Activated CD4-positive, alpha-beta T cell treated with anti-CD3 and anti-CD28 coated beads, Interleukin-10, Interleukin-2, amounts not matched to agents 100 ng/mL and 50 ng/mL, durations not matched to agents 16 hours and 8 hours (primary cell): ENCODE data around the gene CACNG5.

Source experiments
- DNase-seq: peaks from one replicate; pipeline ENCODE4 v3.0.0-alpha.2; 2020

Gene CACNG5, protein sequence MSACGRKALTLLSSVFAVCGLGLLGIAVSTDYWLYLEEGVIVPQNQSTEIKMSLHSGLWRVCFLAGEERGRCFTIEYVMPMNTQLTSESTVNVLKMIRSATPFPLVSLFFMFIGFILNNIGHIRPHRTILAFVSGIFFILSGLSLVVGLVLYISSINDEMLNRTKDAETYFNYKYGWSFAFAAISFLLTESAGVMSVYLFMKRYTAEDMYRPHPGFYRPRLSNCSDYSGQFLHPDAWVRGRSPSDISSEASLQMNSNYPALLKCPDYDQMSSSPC

DNA sequence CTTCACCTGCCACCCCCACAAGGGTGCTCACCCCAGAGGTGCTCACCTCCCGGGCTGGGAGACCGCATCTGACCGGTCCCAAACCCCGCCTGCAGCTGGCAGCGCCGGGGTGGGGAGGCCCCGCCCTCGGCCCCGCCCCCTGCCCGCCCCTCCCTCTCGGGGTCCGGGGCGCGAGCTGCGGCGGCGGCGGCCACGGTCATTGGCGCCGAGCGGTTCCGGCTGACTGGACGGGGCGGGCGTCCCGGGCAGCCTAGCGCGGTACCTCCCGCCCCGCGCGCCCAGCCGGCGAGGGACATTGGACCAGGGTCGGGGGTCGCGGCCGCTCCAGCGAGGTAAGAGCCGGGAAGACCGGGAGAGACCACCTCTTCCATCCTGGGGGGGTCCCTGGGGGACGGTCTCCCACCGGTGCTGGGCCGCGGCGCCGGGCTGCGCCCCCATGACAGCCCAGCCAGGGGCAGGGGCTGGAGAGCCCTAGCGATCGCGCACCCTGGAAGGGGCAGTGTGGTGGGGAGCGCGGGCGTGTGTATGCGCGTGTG lies at the start of gene CACNG5:
Gene CACNG5, plus strand, starts transcription at position 199 of the 536 bp plus-strand sequence. CDS start 42,216 bp downstream, outside the sequence.
- no peak for DNase-seq

DNA sequence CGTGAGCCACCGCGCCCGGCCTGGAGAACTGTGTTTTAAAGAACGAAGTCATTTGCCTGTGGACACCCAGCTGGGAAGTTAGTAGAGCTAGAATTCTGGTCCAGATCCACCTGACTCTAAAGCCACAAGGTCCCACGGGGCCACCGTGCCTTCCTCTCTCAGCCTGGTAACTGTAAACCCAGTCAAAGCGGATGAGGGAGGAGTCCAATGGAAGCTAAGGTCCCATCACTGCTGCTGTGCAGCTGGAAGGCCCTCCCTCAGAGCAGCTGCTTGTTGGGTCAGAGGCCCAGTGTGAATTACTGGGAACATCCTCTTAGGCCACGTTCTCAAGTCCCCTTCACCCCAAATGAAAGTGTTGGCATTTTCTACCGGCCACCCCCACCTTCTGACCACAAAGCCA lies 48.8 kb upstream of the CACNG5 start:
- DNase-seq: no peak

DNA sequence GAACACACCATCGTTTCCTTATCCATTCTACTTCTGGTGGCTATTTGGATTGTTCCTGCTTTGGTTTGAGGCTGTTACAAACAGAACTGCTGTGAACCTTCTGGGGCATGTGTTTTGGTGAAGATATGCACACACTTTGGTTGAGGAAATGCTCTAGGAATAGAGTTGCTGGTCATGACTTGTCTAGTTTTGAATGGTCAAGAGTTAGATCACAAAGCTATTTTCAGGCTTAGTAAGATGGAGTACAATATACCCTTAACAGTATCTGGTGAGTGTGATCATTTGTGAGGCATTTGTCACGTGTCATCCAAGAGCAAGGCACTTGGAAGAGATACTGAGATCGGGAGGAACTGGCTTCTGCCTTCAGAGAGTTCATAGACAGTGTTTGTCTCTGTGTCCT lies 47.0 kb upstream of the CACNG5 start:
- DNase-seq: no peak

DNA sequence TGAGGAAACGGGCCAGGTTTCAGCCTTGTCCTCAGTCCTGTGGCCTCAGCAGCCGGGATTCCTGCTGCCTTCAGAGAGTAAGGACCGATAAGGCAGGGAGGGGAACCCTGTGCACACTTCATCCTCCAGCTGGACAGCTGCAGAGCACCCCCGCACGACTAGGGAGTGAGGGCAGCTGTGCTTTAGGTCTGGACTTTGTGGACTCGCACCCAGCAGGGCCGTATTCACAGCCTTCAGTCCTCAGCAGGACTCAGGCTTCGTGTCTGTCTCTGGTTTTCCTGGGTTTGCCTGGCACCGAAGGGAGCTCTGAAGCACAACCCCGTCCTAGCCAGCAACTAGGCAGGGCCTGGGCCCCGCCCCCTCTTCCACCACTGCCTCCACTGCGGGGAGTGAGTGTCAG lies 45.8 kb upstream of the CACNG5 start:
- DNase-seq: no peak

DNA sequence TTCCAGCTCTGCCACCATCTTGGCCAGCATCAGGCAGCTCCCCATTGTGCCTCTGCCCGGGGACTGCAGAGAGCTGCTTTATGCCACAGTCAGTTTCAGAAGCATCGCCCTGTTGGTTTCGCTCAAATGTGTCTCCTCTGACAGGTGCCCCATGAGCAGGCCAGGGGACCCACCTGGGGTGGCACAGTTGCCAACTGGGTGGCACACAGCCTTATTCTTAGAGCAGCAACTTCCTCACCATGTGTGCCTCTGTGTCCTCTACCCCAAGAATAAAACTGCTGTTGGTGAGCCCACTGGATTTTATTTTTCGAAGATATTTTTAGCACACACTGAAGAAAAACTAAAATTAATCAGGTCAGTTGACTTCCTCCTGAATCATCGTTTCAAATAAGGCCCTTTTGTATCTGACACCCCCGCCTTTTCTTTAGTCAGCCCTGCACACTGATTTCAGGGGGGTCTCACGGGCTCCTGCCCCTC lies 44.9 kb upstream of the CACNG5 start:
- no peak for DNase-seq

DNA sequence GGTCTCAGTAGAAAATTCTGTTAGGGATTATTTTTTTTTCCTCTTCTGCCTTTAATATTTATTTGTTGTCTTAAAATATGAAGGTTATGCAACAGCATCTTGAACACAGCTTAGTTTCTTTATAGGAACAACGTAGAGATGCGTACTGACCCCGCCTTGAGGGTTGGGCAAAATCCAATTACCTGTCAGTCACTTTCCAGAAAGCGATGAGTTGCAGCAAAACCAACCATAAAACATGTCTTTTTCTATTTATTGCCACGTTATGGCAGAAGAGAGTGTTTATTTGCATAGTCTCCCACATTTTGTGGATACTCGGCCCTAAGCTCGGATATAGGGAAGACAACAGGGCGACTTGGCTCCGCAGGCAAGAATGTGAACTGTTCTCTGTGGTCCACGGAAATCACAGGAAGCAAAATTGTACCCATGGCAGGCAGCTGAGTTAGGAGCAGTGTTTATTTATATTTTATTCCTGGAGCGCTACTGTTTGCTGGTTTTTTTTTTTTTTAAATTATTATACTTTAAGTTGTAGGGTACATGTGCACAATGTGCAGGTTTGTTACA lies 44.3 kb upstream of the CACNG5 start:
- no peak for DNase-seq

DNA sequence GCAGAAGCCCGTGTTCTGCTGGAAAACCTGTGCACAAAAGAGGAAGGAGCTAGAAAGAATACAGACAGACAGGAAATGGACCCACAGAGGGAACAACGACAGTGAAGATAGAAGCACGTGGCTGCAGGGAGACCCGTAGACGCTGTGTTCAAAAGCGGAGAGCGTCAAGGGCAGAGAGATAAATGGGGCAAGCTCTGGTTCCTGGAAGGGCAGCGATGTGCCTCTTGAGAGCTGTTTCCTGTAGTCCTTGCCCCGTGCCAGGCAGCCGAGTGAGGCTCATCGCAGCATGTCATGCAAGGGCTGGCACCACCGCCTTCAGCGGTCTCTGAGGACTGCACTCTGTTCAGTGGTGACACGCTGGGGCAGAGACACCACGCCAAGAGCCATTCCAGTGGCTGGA lies 43.6 kb upstream of the CACNG5 start:
- DNase-seq: no peak

DNA sequence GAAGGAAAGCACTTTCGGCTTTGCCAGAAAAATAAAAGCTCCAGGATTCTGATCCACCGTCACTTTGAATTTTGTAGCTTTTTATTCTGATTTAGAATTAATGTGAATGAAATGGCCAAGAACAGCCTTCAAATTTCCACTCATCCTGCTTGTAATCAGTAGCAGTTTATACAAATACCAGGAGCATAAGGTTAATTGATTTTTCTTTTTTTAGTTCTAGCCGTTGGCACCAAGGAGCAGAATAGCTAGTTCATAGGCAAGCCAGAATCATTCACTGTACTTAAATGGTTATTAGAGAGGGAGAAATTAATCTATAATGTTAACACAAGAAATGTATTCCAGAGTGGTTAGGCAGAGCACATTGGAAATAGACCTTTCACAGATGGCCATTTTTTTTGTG lies 41.1 kb upstream of the CACNG5 start:
- DNase-seq: no peak

DNA sequence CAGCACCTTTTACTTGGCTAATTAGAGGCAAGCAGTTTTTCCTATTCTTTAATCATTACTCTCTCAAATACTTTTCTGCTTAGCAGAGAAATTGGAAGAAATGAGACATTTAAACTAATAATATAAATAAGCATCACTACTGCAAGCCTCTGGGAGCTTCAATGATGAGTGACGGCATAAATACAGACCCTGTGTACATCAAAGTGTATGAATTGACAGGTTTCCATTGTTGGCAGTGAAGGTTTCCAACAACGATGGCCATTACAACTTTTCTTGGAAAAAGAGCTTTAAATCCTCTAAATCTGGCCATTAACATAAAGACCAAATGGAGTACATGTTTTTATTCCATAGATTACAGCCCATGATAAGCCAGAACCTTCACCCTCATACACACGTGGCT lies 39.4 kb upstream of the CACNG5 start:
- no peak for DNase-seq

DNA sequence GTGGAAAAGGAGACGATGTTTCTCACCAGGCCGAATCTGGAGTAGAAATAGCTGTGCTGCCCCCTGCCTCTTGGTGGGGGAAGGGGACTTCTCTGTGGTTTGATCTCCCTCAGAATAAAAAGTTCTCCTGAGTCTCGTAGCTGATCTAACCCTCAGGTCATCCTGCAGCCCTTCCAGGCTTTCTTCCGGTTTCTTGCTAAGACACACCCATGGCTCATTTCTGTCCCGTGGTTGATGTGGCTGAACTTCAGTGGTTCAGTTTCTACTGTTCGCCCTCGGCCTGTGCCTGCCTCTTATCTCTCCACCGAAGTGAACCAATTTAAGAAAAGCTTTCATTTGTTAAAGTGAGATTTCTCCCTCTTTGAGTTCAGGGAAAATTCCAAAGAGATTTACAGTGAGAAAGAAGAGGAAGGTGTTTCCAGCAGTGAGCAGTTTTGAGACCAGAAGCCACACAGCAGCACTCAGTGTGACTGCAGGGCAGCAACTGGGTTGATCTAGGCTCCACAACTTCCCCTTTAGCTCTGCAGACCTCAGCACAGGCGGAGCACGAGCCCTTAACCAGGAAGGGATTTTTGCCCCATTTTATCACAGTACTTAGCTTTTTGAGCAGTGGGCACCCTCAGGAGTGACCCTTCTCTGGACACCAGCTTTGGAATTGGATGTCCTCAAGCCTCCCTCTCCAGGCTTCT lies 34.9 kb upstream of the CACNG5 start:
- no peak for DNase-seq

DNA sequence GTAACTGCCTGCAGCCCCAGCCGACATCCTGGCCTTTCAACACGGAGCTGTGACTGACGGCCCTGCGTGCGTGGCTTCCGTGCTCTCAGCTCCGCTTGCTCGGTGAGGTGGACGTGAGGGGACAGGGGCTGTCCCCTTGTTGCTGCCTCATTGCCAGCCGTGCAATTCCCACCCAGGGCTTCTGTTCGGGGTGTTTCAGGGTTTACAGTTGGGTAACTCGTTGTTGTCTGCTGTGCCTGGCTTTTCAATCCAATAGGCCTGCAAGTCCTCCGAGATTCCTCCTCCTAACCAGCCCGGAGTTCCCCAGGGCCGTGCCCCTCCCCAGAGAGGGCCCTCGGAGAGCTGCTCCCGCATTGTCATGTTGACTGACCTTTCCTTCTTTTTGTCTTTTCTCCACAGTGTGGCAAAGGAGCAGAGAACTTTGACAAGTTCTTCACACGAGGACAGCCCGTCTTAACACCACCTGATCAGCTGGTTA lies 31.4 kb upstream of the CACNG5 start:
- DNase-seq: no peak

DNA sequence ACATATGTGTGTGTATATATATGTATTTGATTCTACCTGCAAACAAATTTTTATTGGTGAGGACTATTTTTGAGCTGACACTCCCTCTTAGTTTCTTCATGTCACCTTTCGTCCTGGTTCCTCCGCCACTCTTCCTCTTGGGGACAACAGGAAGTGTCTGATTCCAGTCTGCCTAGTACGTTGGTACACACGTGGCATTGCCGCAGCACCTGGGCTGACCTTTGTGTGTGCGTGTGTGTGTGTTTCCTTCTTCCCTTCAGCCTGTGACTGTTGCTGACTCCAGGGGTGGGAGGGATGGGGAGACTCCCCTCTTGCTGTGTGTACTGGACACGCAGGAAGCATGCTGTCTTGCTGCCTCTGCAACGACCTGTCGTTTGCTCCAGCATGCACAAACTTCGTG lies 29.4 kb upstream of the CACNG5 start:
- no peak for DNase-seq

DNA sequence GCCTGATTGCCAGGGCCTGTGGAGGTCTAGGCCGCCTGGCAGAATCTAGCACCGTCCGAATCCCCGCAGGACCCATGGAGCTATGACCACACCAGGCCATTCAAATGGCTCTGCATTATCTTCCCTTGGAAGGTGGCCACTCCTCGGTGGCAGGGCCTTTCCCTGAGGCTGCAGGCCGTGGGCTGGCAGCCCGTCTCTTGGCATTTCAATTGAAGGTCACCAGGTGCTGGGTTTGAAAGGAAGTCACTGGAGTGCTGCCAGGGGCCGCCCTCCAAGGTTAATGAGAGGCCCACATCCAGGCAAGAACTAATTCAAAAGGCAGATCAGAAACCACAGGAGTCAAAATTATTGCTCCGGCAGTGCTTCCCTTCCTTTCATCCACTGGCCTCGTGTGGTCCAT lies 27.7 kb upstream of the CACNG5 start:
- no peak for DNase-seq

DNA sequence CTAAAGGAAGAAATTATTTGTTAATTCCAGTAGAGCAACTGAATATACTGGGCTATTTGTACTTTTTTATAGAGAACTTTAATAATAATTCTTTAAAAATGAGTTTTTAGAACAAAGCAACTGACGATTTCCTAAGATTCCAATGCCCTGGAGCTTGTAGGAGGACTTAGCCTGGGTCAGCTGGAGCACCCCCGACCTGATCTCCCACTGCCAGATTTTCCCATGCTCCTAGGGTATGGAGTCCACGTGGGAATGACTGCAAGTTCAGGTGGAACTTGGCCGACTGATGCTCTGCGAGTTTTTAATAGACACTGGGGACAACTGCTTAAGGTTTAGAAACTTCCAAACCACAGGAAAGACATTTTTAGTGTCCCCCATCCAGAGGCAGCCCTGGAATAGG lies 25.5 kb upstream of the CACNG5 start:
- no peak for DNase-seq

DNA sequence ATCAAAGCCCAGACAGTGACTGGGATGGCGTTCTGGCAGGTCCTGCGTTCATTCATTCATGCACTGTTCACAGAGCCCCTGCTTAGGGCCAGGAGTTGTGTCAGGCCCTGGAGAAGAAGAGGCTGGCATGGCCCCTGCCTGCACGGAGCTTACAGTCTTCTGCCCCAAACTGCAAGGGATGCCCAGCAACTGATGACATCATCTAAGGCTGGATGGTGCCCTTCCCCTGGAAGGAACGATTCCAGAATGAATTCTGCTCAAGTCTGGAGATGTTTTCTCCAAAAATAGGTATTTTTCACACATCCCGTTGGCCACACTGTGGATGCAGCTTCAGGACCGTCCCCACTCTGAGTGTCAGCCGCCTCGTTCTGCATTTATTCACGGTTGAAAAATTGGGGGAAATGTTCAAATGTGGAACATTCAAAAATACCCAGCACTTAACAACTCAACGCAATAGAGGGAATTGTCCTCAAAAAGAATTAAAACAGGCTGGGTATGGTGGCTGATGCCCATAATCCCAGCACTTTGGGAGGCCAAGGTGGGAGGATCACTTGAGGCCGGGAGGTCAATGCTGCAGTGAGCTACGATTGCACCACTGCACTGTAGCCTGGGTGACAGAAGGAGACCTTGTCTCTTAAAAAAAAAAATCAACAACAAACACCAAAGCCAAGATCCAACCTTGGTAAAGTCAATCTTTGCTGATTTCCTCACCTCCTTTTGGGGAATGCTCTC lies 23.8 kb upstream of the CACNG5 start:
- DNase-seq: no peak

DNA sequence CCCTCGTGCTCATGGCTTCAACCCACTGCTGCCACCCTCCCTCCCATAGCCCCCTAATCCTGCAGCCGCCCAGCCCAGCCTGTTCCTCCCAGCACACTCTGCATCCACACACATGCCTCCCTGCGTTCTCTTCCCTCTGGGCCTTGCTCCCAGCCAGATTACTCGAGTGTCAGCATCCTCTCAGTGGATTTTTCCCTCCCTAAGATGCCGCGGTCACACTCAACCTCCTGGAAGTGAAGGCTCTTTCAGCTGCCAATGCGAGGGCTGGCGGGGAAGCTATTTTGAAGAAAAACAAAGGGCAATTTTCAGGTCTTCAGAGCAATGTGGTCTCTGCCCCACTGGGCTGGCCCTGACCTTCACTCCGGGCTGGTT lies 23.2 kb upstream of the CACNG5 start:
- DNase-seq: no peak

DNA sequence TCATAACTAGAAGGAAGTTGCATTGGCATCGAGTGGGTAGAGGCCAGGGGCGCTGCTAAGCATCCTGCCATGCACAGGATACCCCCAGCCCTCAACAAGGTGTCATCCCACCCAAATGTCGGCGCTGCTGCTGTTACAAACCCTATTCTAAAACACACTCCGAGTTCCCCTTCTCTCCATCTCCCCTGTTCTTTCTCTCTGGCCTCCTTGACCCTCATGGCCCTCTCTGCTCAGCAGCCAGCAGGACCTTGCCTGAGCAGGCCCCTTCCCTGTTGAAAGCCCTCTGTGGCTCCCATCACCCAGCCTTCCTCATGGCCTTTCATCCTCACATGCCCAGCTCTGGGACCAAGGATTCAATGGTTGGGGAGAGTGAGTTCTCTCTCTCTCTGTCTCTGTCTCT lies 22.3 kb upstream of the CACNG5 start:
- DNase-seq: no peak

DNA sequence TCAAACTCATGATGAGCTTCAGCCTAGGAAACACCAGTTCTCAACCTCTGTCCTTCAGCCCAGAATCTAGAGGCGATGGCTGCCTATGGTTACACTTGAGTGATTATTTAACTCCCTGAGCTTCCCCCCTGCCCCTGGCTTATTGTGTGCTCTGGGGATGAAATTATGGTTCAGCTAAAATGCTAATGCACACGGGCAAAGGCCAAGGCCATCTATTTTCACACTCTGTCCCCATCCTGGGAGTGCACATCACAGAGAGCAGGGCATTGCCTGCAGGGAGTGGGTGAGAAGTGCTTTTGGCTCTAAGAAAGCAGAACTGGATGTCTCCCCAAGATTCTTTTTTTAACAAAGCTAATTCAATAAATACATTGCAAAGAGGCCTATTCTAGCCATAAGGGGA lies 21.6 kb upstream of the CACNG5 start:
- DNase-seq: no peak

DNA sequence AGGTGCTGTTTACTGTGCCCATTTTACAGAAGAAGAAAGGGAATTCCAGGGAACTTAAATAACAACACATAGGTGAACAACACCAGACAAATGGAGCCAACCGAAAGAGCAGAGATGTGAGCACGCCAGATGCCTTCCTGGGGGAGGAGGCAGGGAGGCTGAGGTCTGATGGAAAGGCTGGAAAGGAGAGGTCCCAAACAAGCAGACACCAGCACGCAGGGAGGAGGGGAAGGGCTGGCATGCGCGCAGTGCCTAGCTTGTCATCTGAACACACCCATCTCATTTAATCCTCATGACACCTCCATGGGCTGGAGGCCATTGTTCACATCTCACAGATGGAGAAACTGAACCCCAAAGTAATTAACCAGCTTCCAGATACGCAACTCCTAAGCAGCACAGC lies 20.9 kb upstream of the CACNG5 start:
- DNase-seq: no peak

DNA sequence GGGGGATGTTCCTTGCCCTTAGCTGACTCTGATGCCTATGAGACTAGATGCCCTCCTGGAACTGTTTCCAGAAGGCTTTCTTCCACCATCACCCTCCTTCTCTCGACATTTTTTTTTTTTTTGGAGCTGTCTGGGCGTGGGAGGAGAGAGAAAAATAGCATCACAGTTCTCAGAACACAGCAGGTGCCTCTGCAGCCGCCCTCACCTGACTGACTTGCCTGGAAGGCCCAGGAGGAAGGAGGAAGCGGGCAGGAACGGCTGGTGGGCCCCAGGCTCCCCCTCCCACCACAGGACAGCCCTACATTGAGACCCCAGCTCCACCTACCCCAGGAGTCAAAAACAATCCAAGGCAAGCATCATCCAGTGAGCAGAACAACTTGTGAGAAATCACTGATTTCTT lies 20.3 kb upstream of the CACNG5 start:
- no peak for DNase-seq

DNA sequence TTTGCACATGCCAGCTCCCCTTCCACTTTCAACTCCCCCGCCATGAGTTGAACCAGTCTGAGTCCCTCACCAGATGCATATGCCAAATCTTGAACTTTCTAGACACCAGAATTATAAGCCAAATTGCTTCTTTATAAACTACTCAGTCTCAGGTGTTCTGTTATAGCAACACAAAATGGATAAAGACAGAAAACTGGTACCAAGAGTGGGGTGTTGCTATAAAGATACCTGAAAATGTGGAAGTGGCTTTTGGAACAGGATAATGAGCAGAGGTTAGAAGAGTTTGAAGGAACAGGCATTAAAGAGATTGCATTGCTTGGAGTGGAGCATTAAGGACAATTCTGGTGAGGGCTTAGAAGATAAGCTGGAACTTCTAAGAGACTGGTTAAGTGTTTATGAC lies 17.2 kb upstream of the CACNG5 start:
- no peak for DNase-seq

DNA sequence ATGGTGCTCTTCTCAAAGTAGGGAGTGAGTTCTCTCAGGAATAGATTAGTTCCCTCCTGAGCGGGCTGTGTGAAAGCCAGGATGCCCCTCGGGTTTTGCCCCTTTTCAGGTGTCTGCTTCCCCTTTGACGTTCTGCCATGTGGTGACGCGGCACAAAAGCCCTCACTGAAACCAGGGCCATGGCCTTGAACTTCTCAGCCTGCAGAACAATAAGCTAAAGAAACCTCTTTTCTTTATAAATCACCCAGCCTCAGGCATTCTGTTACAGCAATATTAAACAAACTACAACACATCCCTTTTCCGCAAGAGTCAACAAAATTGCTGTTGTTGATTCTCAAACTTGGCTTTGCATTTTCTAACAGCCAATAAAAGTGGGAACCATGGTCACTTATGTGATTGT lies 15.5 kb upstream of the CACNG5 start:
- no peak for DNase-seq

DNA sequence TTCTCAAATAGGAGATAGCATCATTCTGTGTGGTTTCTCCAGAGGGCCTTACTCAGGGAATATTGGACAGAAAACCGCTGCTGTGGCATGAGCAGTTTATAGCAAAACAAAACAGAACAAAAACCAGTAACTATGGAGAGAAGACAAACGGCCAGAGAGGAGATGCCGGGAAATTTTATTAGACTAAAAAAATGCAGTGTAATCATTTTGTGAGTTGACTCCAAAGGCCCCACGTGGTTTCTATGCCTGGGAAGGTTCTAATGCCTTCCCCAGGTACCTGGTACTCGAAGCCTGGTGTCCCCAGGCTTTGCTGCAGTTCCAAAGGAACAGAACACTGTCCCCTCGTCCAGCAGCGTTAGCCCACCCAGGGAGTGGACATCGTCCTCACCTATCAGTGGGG lies 12.9 kb upstream of the CACNG5 start:
- no peak for DNase-seq
